GM18951 (cell line): ENCODE measurements around the gene LCN1.

ENCODE experiments used
- POLR2A ChIP-seq: IDR thresholded peaks from 4 replicates; pipeline ENCODE4 v1.6.1; 2011; ENCODE audit warnings: mild to moderate bottlenecking; ENCODE audit not compliant: insufficient read length, insufficient read depth; ENCODE audit errors: extremely low read depth
- in situ Hi-C: fragments of 300-500 bp; cut with MboI; formaldehyde crosslinking; loops from one replicate; pipeline ENCODE4 v1.12.0; 2022; ENCODE audit warnings: low sequenced_read_pairs, mixed read lengths, inconsistent platforms; ENCODE audit not compliant: unreplicated experiment

LCN1 gene

GRCh38 chr9:135482015-135482754, 39.1 kb upstream of the LCN1 start:
- in situ Hi-C loops, result no loop called here

GRCh38 chr9:135484460-135485277, 36.6 kb upstream of the LCN1 start:
- in situ Hi-C loops, result no loop called here

More at GRCh38 chr9:135482015-135482754, 39.1 kb upstream of the LCN1 start:
- TF ChIP-seq POLR2A, result no peak

GRCh38 chr9:135485385-135485784, 35.9 kb upstream of the LCN1 start:
- no peak for TF ChIP-seq POLR2A
- in situ Hi-C loops, result no loop called here

More at GRCh38 chr9:135484460-135485277, 36.6 kb upstream of the LCN1 start:
- TF ChIP-seq POLR2A, result no peak

- in situ Hi-C loops, result no loop called here
- no peak for TF ChIP-seq POLR2A
Measured at GRCh38 chr9:135485832-135486231, 35.4 kb upstream of the LCN1 start.

- no peak for TF ChIP-seq POLR2A
- in situ Hi-C loops, result no loop called here
Measured at GRCh38 chr9:135486267-135487065, 34.8 kb upstream of the LCN1 start.

- in situ Hi-C loops, result no loop called here
- no peak for TF ChIP-seq POLR2A
Measured at GRCh38 chr9:135487281-135488012, 33.8 kb upstream of the LCN1 start.

- in situ Hi-C loops, result no loop called here
- no peak for TF ChIP-seq POLR2A
Measured at GRCh38 chr9:135488013-135488330, 33.3 kb upstream of the LCN1 start.

GRCh38 chr9:135488527-135488926, 32.7 kb upstream of the LCN1 start:
- in situ Hi-C loops, result no loop called here
- no peak for TF ChIP-seq POLR2A

- TF ChIP-seq POLR2A, result no peak
- in situ Hi-C loops, result no loop called here
Measured at GRCh38 chr9:135489188-135489906, 31.9 kb upstream of the LCN1 start.

- in situ Hi-C loops, result no loop called here
- TF ChIP-seq POLR2A, result no peak
Measured at GRCh38 chr9:135490166-135490870, 30.9 kb upstream of the LCN1 start.

GRCh38 chr9:135490980-135491464, 30.2 kb upstream of the LCN1 start:
- in situ Hi-C loops, result no loop called here

More at GRCh38 chr9:135490980-135491464, 30.2 kb upstream of the LCN1 start:
- TF ChIP-seq POLR2A, result no peak
